Neural cell (in vitro differentiated cells): ENCODE results near the gene GPR150. TPM values are rescaled to one million over a fixed set of nuclear protein-coding genes. Genes with fewer than 3 reads are reported as not detected.

ENCODE experiments used
- H2AFZ ChIP-seq: fragments of 200-600, 300-800 bp; sonication (generic), shearing (Covaris generic); 2 replicates; pipeline ENCODE4 v1.6.0; 2014; ENCODE audit warnings: low read depth, mild to moderate bottlenecking, antibody characterized with exemption, low read length, moderate library complexity
- H3F3A ChIP-seq: fragments of 200-600 bp; shearing (Covaris generic); 2 replicates; pipeline ENCODE4 v1.6.1; 2016; ENCODE audit warnings: mild to moderate bottlenecking, moderate library complexity, mixed read lengths, antibody characterized with exemption, low read length; ENCODE audit not compliant: insufficient read depth, poor library complexity, severe bottlenecking
- H3K27ac ChIP-seq: fragments of 200-600, 300-800 bp; sonication (generic), shearing (Covaris generic); 2 replicates; pipeline ENCODE4 v1.5.1; 2014; ENCODE audit warnings: mild to moderate bottlenecking, low read length, moderate library complexity
- H3K27me3 ChIP-seq: fragments of 300-800, 200-600 bp; sonication (generic), shearing (Covaris generic); 2 replicates; pipeline ENCODE4 v1.6.0; 2014; ENCODE audit warnings: mild to moderate bottlenecking, low read depth, low read length, moderate library complexity; ENCODE audit not compliant: insufficient read depth
- H3K36me3 ChIP-seq: fragments of 300-800, 200-600 bp; sonication (generic), shearing (Covaris generic); 2 replicates; pipeline ENCODE4 v1.5.1; 2014; ENCODE audit warnings: mild to moderate bottlenecking, antibody characterized with exemption, low read length, moderate library complexity; ENCODE audit not compliant: insufficient read depth
- H3K4me2 ChIP-seq: fragments of 300-800, 200-600 bp; sonication (generic), shearing (Covaris generic); 2 replicates; pipeline ENCODE4 v1.6.0; 2014; ENCODE audit warnings: mild to moderate bottlenecking, low read length
- H3K4me3 ChIP-seq: fragments of 300-800, 200-600 bp; sonication (generic), shearing (Covaris generic); 2 replicates; pipeline ENCODE4 v1.5.1; 2014; ENCODE audit warnings: mild to moderate bottlenecking, low read length, moderate library complexity
- H3K79me2 ChIP-seq: fragments of 200-600 bp; shearing (Covaris generic); replicated peaks from 2 replicates; pipeline ENCODE4 v1.6.0; 2014; ENCODE audit warnings: mild to moderate bottlenecking, low read length, moderate library complexity; ENCODE audit not compliant: insufficient read depth
- H3K9ac ChIP-seq: fragments of 300-800, 200-600 bp; sonication (generic), shearing (Covaris generic); 2 replicates; pipeline ENCODE4 v1.6.1; 2016; ENCODE audit warnings: mild to moderate bottlenecking, low read length, mixed read lengths
- H3K9me2 ChIP-seq: fragments of 200-600 bp; shearing (Covaris generic); 2 replicates; pipeline ENCODE4 v1.6.1; 2016; ENCODE audit warnings: mild to moderate bottlenecking, low read length, mixed read lengths; ENCODE audit not compliant: insufficient read depth
- H3K9me3 ChIP-seq: fragments of 200-600, 300-800 bp; sonication (generic), shearing (Covaris generic); 2 replicates; pipeline ENCODE4 v1.6.1; 2016; ENCODE audit warnings: mild to moderate bottlenecking, mixed run types, low read length, moderate library complexity, mixed read lengths
- H4K20me1 ChIP-seq: fragments of 200-600 bp; shearing (Covaris generic); 2 replicates; pipeline ENCODE4 v1.6.1; 2016; ENCODE audit warnings: mild to moderate bottlenecking, mixed run types; ENCODE audit not compliant: insufficient read depth
- EP300 ChIP-seq: fragments of 450-650 bp; conservative IDR thresholded peaks from 2 replicates; pipeline ENCODE4 v1.6.1; 2014; ENCODE audit warnings: antibody characterized with exemption, mild to moderate bottlenecking, moderate library complexity; ENCODE audit not compliant: poor library complexity, severe bottlenecking
- EZH2 ChIP-seq: fragments of 200-600, 300-800 bp; shearing (Covaris generic), sonication (generic); IDR thresholded peaks from 2 replicates; pipeline ENCODE4 v1.6.1; 2014; ENCODE audit warnings: antibody characterized with exemption, low read length, borderline replicate concordance, mild to moderate bottlenecking; ENCODE audit not compliant: insufficient read depth, poor library complexity, severe bottlenecking
- MXI1 ChIP-seq: fragments of 450-650 bp; conservative IDR thresholded peaks from 2 replicates; pipeline ENCODE4 v1.6.1; 2014; ENCODE audit warnings: antibody characterized with exemption, mild to moderate bottlenecking; ENCODE audit not compliant: poor library complexity, severe bottlenecking
- POLR2AphosphoS5 ChIP-seq: IDR thresholded peaks from 2 replicates; pipeline ENCODE4 v1.6.1; 2012
- RAD21 ChIP-seq: fragments of 450-650 bp; conservative IDR thresholded peaks from 2 replicates; pipeline ENCODE4 v1.6.1; 2014; ENCODE audit warnings: antibody characterized with exemption, mild to moderate bottlenecking, moderate library complexity
- SMC3 ChIP-seq: fragments of 450-650 bp; conservative IDR thresholded peaks from 2 replicates; pipeline ENCODE4 v1.6.1; 2014; ENCODE audit warnings: antibody characterized with exemption, mild to moderate bottlenecking, moderate library complexity; ENCODE audit not compliant: poor library complexity
- TAF1 ChIP-seq: IDR thresholded peaks from 2 replicates; pipeline ENCODE4 v1.6.1; 2012; ENCODE audit warnings: low read depth
- polyA plus RNA-seq: library from polyadenylated mRNA; depleted of rRNA; stranded (reverse); fragments of >200 nt; gene quantifications from 2 replicates; pipeline ENCODE4 v1.2.3, GENCODE V29; 2014
- TF ChIP-seq, protein P1 (sequence below): IDR thresholded peaks from 2 replicates; pipeline ENCODE4 v1.6.1; 2012; ENCODE audit warnings: borderline replicate concordance
- TF ChIP-seq, protein P2 (sequence below): fragments of 450-650 bp; IDR thresholded peaks from 2 replicates; pipeline ENCODE4 v1.5.1; 2014; ENCODE audit warnings: antibody characterized with exemption, mild to moderate bottlenecking, moderate library complexity; ENCODE audit not compliant: poor library complexity, severe bottlenecking

GPR150 gene
- polyA plus RNA-seq, 1 donor from 2014 or later: not detected

DNA sequence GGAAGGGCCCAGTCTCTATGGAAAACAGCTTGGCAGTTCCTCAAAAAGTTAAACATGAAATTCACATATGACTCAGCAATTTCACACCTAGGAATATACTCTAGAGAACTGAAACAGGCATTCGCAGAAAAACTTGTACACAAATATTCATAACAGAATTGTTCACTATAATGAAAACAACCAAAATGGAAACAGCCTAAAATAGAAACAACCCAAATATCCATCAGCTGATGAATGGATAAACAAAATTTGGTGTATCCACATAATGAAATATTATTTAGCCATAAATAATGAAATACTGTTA lies 4.8 kb upstream of the GPR150 start:
- H3K27ac ChIP-seq: no peak overlapping the region

DNA sequence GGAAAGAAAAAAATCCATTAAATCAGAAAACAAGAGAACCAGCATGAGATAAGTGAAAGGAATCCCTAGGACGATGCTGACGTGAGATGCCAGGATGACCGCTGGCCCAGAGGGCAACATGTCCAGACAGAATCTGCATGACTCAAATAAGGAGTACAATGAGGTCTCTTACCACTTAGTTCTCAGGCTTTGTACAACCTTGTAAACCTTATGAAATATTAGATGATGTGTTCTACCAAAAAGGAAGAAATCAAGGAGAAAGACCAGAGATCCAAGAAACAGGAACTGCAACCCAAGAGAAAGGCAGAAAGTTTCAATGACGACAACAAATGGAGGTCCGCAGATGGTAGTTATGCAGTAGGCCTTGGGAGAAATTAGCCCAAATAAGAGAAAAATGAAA lies 2.8 kb upstream of the GPR150 start:
- no peak overlapping the region for H2AFZ ChIP-seq

More for the DNA sequence above, 4.8 kb upstream of the GPR150 start:
- peaks cover 26% of the 10 kb centered on the region for H3K27me3 ChIP-seq
- no peak overlapping the region for H2AFZ ChIP-seq
- H3K9me2 ChIP-seq: no peaks in the 10 kb centered on the region
- H3K9ac ChIP-seq: no peak overlapping the region
- no peaks in the 10 kb centered on the region for H3F3A ChIP-seq
- H3K4me3 ChIP-seq: no peak overlapping the region
- no peak overlapping the region for H3K4me2 ChIP-seq
- TF ChIP-seq MXI1: no peak
- TF ChIP-seq, protein P1, sequence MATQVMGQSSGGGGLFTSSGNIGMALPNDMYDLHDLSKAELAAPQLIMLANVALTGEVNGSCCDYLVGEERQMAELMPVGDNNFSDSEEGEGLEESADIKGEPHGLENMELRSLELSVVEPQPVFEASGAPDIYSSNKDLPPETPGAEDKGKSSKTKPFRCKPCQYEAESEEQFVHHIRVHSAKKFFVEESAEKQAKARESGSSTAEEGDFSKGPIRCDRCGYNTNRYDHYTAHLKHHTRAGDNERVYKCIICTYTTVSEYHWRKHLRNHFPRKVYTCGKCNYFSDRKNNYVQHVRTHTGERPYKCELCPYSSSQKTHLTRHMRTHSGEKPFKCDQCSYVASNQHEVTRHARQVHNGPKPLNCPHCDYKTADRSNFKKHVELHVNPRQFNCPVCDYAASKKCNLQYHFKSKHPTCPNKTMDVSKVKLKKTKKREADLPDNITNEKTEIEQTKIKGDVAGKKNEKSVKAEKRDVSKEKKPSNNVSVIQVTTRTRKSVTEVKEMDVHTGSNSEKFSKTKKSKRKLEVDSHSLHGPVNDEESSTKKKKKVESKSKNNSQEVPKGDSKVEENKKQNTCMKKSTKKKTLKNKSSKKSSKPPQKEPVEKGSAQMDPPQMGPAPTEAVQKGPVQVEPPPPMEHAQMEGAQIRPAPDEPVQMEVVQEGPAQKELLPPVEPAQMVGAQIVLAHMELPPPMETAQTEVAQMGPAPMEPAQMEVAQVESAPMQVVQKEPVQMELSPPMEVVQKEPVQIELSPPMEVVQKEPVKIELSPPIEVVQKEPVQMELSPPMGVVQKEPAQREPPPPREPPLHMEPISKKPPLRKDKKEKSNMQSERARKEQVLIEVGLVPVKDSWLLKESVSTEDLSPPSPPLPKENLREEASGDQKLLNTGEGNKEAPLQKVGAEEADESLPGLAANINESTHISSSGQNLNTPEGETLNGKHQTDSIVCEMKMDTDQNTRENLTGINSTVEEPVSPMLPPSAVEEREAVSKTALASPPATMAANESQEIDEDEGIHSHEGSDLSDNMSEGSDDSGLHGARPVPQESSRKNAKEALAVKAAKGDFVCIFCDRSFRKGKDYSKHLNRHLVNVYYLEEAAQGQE: no peak
- no peak for TF ChIP-seq EP300
- TF ChIP-seq, protein P2, sequence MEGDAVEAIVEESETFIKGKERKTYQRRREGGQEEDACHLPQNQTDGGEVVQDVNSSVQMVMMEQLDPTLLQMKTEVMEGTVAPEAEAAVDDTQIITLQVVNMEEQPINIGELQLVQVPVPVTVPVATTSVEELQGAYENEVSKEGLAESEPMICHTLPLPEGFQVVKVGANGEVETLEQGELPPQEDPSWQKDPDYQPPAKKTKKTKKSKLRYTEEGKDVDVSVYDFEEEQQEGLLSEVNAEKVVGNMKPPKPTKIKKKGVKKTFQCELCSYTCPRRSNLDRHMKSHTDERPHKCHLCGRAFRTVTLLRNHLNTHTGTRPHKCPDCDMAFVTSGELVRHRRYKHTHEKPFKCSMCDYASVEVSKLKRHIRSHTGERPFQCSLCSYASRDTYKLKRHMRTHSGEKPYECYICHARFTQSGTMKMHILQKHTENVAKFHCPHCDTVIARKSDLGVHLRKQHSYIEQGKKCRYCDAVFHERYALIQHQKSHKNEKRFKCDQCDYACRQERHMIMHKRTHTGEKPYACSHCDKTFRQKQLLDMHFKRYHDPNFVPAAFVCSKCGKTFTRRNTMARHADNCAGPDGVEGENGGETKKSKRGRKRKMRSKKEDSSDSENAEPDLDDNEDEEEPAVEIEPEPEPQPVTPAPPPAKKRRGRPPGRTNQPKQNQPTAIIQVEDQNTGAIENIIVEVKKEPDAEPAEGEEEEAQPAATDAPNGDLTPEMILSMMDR: no peak
- TF ChIP-seq RAD21: no peak
- no peak for TF ChIP-seq POLR2AphosphoS5
- TF ChIP-seq EZH2: no peak
- TF ChIP-seq SMC3: no peak
- no peak for TF ChIP-seq TAF1
- no peaks in the 10 kb centered on the region for H3K79me2 ChIP-seq
- no peaks in the 10 kb centered on the region for H3K36me3 ChIP-seq
- H4K20me1 ChIP-seq: no peaks in the 10 kb centered on the region
- no peaks in the 10 kb centered on the region for H3K9me3 ChIP-seq

DNA sequence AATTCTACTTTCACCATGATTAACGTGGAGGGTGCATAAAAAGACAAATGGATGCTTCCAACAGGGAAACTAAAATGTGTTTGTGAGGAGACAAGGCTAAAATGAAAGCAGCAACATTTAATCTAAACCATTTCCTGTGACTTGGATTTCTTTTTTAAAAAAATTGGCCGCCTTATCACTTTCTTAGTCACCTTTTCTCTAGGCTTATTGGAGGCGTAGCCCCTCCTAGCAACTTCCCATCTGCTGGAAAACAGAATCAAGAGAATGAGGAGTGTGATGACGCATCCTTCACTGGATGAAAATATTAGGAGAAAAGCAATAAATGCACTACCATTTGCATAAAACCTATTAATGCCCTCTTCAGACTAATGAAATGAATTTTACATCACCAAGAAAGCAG lies 791 bp upstream of the GPR150 start:
- Histone ChIP-seq H4K20me1 (no peaks in the 10 kb centered on the region), H3K9me3 (no peaks in the 10 kb centered on the region), H3K79me2 (no peaks in the 10 kb centered on the region), H3K9ac (no peak overlapping the region), H3K27ac (no peak overlapping the region), H3K4me2 (no peak overlapping the region), H3K36me3 (no peaks in the 10 kb centered on the region), H3F3A (peaks cover 10% of the 10 kb centered on the region), H3K9me2 (no peaks in the 10 kb centered on the region), H3K4me3 (no peak overlapping the region), H2AFZ (no peak overlapping the region), H3K27me3 (peaks cover 39% of the 10 kb centered on the region)
- TF ChIP-seq, protein P2: no peak
- TF ChIP-seq TAF1 (no peak), RAD21 (no peak), EZH2 (no peak), SMC3 (no peak), MXI1 (no peak), POLR2AphosphoS5 (no peak)
- TF ChIP-seq, protein P1: no peak

More for the DNA sequence above, 2.8 kb upstream of the GPR150 start:
- no peaks in the 10 kb centered on the region for H3K9me3 ChIP-seq
- peaks cover 3% of the 10 kb centered on the region for H3F3A ChIP-seq
- H3K36me3 ChIP-seq: no peaks in the 10 kb centered on the region
- H3K79me2 ChIP-seq: no peaks in the 10 kb centered on the region
- H3K9me2 ChIP-seq: no peaks in the 10 kb centered on the region
- H3K4me2 ChIP-seq: no peak overlapping the region
- H4K20me1 ChIP-seq: no peaks in the 10 kb centered on the region
- no peak for TF ChIP-seq RAD21
- no peak for TF ChIP-seq EZH2
- no peak for TF ChIP-seq SMC3
- TF ChIP-seq POLR2AphosphoS5: no peak
- TF ChIP-seq EP300: no peak
- H3K27me3 ChIP-seq: peaks cover 30% of the 10 kb centered on the region
- no peak overlapping the region for H3K9ac ChIP-seq
- no peak overlapping the region for H3K4me3 ChIP-seq
- no peak overlapping the region for H3K27ac ChIP-seq
